HG02970 (cell line): ENCODE measurements around the gene GBP6.
A peak's percentile ranks its signal among the peaks of the same experiment; 100 is the strongest.
"Not testable (repeated sequence)": the region's sequence is repeated elsewhere in the genome, so short reads cannot be mapped to it uniquely, and the experiment has no call there.

Source experiments
- ATAC-seq: cut with Tn5 transposase; IDR thresholded peaks from one replicate; pipeline ENCODE4 v1.9.1; 2021; ENCODE audit warnings: mild to moderate bottlenecking, moderate library complexity, moderate number of reproducible peaks; ENCODE audit not compliant: unreplicated experiment, low FRiP score

Gene GBP6

GRCh38 chr1:89363638-89364536, at the start of gene GBP6:
GBP6 (plus strand) TSS chr1:89364059; CDS start chr1:89368552, 4,493 bp downstream.
- no peak for ATAC-seq

GRCh38 chr1:89322402-89322801, 41.5 kb upstream of the GBP6 start:
- no peak for ATAC-seq

GRCh38 chr1:89331890-89332289, 32.0 kb upstream of the GBP6 start:
- no peak for ATAC-seq

GRCh38 chr1:89332461-89332860, 31.4 kb upstream of the GBP6 start:
- ATAC-seq = no peak

- no peak for ATAC-seq
Observed at GRCh38 chr1:89335486-89335885, 28.4 kb upstream of the GBP6 start.

- ATAC-seq = no peak
Observed at GRCh38 chr1:89337903-89338302, 26.0 kb upstream of the GBP6 start.

- no peak for ATAC-seq
Observed at GRCh38 chr1:89339039-89339438, 24.8 kb upstream of the GBP6 start.

GRCh38 chr1:89345479-89345878, 18.4 kb upstream of the GBP6 start:
- not testable (repeated sequence) for ATAC-seq

- no peak for ATAC-seq
Observed at GRCh38 chr1:89347296-89347695, 16.6 kb upstream of the GBP6 start.

- no peak for ATAC-seq
Observed at GRCh38 chr1:89350298-89350697, 13.6 kb upstream of the GBP6 start.

GRCh38 chr1:89351597-89352311, 12.1 kb upstream of the GBP6 start:
- no peak for ATAC-seq

GRCh38 chr1:89352421-89352820, 11.4 kb upstream of the GBP6 start:
- no peak for ATAC-seq

- no peak for ATAC-seq
Observed at GRCh38 chr1:89354205-89354604, 9.7 kb upstream of the GBP6 start.

GRCh38 chr1:89355056-89355455, 8.8 kb upstream of the GBP6 start:
- no peak for ATAC-seq

- ATAC-seq = no peak
Observed at GRCh38 chr1:89356658-89357400, 7.0 kb upstream of the GBP6 start.

GRCh38 chr1:89358287-89358893, 5.5 kb upstream of the GBP6 start:
- peak; percentile 77 for ATAC-seq

GRCh38 chr1:89360716-89361115, 3.1 kb upstream of the GBP6 start:
- no peak for ATAC-seq

- no peak for ATAC-seq
Observed at GRCh38 chr1:89361681-89362080, 2.2 kb upstream of the GBP6 start.

- ATAC-seq = no peak
Observed at GRCh38 chr1:89363196-89363595, 663 bp upstream of the GBP6 start.

GRCh38 chr1:89364954-89365550, 1.2 kb downstream of the GBP6 start:
- ATAC-seq = no peak
